GM19043 (cell line): ENCODE measurements around the gene NFIB.

Experiments used
- ATAC-seq: cut with Tn5 transposase; IDR thresholded peaks from one replicate; pipeline ENCODE4 v1.9.1; 2021; ENCODE audit warnings: low read depth; ENCODE audit not compliant: unreplicated experiment

The NFIB gene

GRCh38 chr9:14094491-14094890 is 219.4 kb downstream of the NFIB start:
- ATAC-seq, result no peak

GRCh38 chr9:14092344-14092743 is 221.6 kb downstream of the NFIB start:
- no peak for ATAC-seq

- no peak for ATAC-seq
Measured at GRCh38 chr9:14089051-14089803, 224.7 kb downstream of the NFIB start.

GRCh38 chr9:14087576-14087975 is 226.4 kb downstream of the NFIB start:
- ATAC-seq, result no peak

GRCh38 chr9:14086495-14086894 is 227.4 kb downstream of the NFIB start:
- no peak for ATAC-seq

- ATAC-seq, result no peak
Measured at GRCh38 chr9:14085810-14086209, 228.1 kb downstream of the NFIB start.

GRCh38 chr9:14084867-14085266 is 229.1 kb downstream of the NFIB start:
- ATAC-seq, result no peak

- ATAC-seq, result no peak
Measured at GRCh38 chr9:14083366-14083765, 230.6 kb downstream of the NFIB start.

GRCh38 chr9:14082732-14083131 is 231.2 kb downstream of the NFIB start:
- ATAC-seq, result no peak

GRCh38 chr9:14081745-14082144 is 232.2 kb downstream of the NFIB start:
- no peak for ATAC-seq

GRCh38 chr9:14080959-14081542 is 232.9 kb downstream of the NFIB start:
- ATAC-seq, result no peak

GRCh38 chr9:14079440-14079839 is 234.5 kb downstream of the NFIB start:
- no peak for ATAC-seq

- no peak for ATAC-seq
Measured at GRCh38 chr9:14077672-14078071, 236.3 kb downstream of the NFIB start.

- no peak for ATAC-seq
Measured at GRCh38 chr9:14075218-14075617, 238.7 kb downstream of the NFIB start.

- no peak for ATAC-seq
Measured at GRCh38 chr9:14072850-14073249, 241.1 kb downstream of the NFIB start.

GRCh38 chr9:14071484-14071883 is 242.5 kb downstream of the NFIB start:
- ATAC-seq, result no peak

GRCh38 chr9:14068690-14069089 is 245.3 kb downstream of the NFIB start:
- ATAC-seq, result no peak

GRCh38 chr9:14066831-14067230 is 247.1 kb downstream of the NFIB start:
- ATAC-seq, result no peak

GRCh38 chr9:14066032-14066431 is 247.9 kb downstream of the NFIB start:
- ATAC-seq, result no peak

GRCh38 chr9:14064940-14065339 is 249.0 kb downstream of the NFIB start:
- ATAC-seq, result no peak

GRCh38 chr9:14063756-14064155 is 250.2 kb downstream of the NFIB start:
- ATAC-seq, result no peak

GRCh38 chr9:14062586-14063221 is 251.2 kb downstream of the NFIB start:
- ATAC-seq, result no peak
